GM19468 (cell line): ENCODE data around the gene RYK.
A peak's percentile ranks its signal among the peaks of the same experiment; 100 is the strongest.

Experiments used
- ATAC-seq: cut with Tn5 transposase; IDR thresholded peaks from one replicate; pipeline ENCODE4 v1.9.1; 2021; ENCODE audit warnings: mild to moderate bottlenecking, moderate library complexity, moderate number of reproducible peaks; ENCODE audit not compliant: unreplicated experiment; ENCODE audit errors: extremely low read depth

RYK gene

DNA sequence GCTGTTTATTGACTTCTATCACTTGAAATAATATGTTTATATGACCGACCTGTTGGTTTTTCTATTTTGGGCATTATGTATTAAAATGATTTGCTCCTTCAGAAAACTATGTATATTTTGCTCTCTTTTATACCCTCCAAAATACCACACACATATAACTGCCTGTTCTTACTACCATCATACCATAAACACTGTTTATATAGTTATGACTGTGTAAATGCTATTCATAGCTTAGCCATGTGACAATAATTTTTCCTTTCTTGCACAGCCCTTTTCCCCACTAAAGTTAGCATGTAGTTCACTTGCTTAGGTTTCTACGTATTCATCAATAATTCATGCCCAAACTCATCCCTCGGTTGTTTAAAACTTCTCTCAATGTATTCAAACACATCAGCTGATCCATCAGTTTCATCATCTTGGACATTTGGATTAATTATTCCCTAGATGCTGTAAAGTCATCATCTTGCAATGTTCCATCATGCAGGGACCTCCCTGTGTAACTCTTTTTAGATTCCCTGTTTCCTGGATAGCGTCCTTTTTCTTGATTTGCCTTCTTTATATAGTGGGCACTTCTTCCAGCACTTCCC, 8.2 kb upstream of the RYK start:
- ATAC-seq, result no peak

- no peak for ATAC-seq
These were observed 4.7 kb upstream of the RYK start for GRCh38 chr3:134255404-134255803.

DNA sequence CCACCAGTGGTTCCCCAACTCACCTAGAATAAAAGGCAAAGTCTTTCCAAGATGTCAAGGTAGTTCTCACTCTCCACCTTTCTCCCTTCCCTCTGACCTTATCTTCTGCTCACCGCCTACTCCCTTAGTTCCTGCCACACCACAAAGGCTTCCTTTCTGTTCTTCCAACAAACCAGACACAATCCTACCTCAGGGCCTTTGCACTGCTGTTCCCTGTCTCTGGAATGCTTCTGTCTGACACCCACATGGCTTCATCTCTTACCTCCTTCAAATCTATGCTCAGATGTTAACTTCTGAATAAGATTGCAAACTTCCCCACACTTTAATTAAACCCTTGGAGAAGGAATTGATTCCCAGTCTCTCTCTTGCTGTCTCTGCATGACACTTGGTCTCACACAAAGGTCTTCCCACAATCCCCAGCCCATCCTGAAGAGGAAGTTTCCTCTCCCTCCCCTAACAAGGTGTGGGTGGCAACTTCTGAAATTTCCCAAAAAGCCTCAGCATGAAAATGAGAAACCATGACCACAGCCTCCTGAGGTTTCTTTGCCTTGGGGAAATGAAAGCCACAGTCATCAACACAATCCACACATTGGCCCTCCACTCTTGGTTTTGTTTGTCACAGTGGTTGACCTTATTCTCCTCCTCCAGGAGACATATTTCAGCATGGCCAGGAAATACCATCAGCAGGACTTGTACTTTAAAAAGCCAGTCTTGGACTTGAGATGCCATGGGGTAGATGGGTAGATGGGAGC, 3.0 kb upstream of the RYK start:
- no peak for ATAC-seq

GRCh38 chr3:134252766-134253165, 2.1 kb upstream of the RYK start:
- no peak for ATAC-seq

GRCh38 chr3:134251731-134252391, 1.2 kb upstream of the RYK start:
- no peak for ATAC-seq

GRCh38 chr3:134249935-134250716, 533 bp downstream of the RYK start:
- peak; percentile 30 for ATAC-seq

DNA sequence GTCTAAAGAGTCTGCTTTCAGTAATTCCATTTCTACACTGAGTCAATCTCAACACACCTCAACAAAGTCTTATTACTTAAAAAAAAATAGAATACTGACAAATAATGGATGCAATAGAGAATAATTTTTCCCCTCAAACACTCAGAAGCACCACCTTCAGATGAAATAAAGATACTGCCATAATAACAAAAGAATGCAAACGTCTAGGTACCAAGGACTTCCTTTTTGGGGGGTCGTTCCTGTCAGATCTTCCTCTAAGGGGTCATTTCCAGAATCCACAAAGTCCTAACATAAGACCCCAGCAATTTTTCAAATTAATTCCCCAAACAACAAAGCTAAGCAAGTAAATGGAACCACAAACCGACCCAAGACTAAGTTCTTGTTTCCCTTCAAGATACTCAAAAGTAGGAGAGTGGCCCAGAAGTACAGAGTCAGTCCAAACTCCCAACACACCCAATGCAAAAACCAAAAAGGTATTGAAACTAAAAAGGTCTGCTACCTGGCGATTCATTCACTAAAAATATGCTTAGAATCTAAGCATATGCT, 1.3 kb downstream of the RYK start:
- no peak for ATAC-seq

GRCh38 chr3:134244921-134245320, 5.7 kb downstream of the RYK start:
- ATAC-seq, result no peak

- ATAC-seq, result no peak
These were observed 7.7 kb downstream of the RYK start for GRCh38 chr3:134242649-134243617.

GRCh38 chr3:134239538-134239937, 11.1 kb downstream of the RYK start:
- peak; percentile 37 for ATAC-seq

DNA sequence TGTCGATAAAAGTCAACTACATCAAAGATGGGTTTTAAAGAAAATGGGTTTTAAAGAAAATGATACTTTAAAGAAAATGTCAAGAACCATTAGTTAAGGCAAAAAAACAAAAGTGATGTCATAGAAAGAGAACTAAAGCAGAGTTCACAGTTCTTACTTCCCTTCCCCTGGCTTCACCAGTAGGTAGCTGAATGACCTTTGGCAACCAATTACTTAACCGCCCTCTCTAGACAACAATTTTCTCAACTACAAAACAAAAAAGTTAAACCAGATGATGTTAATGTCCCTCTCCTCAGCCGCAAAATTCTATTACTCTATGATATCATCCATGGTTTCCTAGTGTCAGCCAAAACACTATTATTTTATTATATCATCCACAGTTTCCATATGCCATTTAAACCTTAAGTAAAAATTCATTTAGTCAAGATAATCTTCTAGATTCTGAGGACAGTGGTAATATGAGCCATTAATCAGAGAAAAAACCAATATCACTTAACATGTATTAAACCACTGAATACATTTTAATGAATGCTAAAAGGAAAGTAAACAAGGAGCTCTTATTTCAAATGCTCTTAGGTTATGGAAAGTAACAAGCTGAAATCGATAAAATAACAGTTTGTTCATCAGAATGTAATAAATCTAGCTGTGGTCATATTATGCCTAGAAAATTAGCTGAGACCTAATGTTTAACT, 13.1 kb downstream of the RYK start:
- ATAC-seq, result no peak

GRCh38 chr3:134236505-134237170, 14.0 kb downstream of the RYK start:
- ATAC-seq, result no peak

- no peak for ATAC-seq
These were observed 15.0 kb downstream of the RYK start for GRCh38 chr3:134235577-134236076.

DNA sequence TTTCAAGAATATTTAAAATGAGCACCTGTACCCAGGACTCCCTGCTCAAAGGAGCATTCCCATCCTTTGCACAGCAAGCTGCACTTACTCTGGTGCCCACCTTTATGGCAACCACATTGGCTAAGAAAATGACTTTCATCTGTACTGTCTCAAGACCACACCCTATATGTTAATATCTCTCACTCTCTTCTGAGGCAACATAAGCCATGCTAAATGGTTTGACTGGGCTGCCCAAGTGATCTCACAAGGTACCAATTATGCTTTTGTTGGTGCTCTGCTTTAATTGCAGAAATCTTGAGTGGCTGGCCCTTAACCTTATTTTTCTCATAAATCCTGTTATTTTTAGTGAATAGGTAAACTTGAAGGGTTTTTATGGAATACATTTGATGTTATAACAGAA, 17.7 kb downstream of the RYK start:
- no peak for ATAC-seq

GRCh38 chr3:134232151-134232550, 18.5 kb downstream of the RYK start:
- no peak for ATAC-seq

- no peak for ATAC-seq
These were observed 19.5 kb downstream of the RYK start for GRCh38 chr3:134231131-134231530.

DNA sequence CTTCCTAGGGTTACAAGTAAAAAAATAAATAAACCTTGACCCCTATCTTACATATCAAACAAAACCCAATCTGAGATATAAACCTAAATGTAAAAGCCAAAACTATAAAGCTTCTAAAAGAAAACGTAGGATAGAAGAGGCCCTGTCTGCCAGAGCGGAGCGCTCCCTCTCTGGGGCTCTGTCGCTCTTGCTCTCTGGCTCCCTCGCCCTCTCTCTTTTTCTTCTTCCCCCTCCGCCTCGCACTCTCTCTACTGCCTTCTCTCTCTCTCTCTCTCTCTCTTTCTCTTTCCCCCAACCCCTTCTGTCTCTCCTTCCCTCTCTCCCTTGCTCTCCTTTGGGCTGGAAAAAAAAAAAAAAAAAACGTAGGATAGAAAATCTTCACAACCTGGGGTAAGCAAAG, 21.6 kb downstream of the RYK start:
- ATAC-seq, result no peak

- ATAC-seq, result no peak
These were observed 22.2 kb downstream of the RYK start for GRCh38 chr3:134228479-134228878.
